ENCODE measurements around the gene MSL1.

Gene MSL1

DNA sequence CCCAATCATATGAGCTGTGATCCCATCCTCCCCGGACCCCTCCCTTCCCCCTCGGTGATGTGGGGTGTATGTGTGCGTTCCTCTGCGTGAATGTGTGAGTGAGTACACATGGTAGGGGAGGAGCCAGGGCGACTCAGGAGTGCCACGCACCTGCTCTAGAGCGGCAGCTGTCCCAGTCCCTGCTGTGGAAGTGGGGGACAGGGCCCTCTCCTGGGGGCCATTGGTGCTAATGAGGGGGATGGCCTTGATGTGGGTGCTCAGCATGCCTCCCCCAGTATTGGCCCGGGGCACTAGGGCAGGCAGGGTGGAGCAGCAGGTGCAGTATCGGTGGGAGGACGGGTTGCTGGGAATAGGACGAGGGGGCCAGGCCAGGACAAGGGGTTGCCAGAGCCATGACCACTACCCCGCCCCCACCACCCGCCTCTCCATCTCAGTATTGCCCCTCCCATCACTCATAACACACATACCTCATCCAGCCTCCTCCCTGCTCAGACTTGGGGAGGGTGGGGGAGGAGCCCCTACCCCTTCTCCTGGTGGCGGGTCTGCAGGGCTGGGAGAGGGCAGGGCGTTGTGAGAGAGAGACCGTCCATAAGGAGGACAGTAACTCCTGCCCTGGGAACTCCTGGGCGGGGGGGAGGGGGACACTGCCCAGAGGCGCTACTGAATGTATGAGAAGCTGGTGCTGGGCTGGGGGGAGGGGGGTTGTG is 29.9 kb upstream of the MSL1 start:
- DNase-seq (ENCODE audit: low spot score): no peak

DNA sequence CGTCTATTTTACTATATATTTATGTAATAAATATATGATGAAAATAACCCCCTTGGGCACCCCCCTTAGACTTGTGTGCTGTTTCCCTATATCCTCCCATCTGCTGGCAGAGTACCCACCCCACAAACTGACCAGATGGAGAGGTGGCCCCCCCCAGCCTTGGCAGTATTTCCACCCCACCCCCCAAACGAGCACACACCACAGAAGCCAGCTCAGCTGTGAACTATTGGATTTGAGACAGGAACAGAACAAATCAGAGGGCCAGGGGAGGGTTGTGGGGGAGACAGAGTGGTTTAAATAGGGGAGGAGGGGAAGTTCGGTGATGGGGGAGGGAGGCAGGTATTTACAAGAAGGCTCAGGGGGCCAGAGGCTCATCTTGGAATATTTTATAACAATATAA is 29.2 kb upstream of the MSL1 start:
- peak; percentile 82 for DNase-seq (ENCODE audit: low spot score)

DNA sequence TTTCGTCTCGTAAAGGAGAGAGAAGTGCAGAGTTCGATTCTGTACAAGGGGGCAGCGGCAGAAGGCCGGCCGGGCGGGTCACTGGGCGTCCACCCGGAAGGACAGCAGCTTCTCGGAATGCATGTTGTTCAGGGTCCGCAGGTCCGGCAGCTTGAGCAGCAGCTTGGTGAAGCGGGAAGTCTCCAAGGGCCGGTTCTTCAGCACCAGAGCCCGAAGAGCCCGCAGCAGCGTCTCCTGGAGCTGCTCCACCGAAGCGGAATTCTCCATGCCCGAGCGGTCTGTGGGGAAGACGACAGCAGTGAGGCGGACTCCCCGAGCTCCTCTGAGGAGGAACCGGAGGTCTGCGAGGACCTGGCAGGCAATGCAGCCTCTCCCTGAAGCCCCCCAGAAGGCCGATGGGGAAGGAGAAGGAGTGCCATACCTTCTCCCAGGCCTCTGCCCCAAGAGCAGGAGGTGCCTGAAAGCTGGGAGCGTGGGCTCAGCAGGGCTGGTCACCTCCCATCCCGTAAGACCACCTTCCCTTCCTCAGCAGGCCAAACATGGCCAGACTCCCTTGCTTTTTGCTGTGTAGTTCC is 28.7 kb upstream of the MSL1 start:
- no peak for DNase-seq (ENCODE audit: low spot score)

DNA sequence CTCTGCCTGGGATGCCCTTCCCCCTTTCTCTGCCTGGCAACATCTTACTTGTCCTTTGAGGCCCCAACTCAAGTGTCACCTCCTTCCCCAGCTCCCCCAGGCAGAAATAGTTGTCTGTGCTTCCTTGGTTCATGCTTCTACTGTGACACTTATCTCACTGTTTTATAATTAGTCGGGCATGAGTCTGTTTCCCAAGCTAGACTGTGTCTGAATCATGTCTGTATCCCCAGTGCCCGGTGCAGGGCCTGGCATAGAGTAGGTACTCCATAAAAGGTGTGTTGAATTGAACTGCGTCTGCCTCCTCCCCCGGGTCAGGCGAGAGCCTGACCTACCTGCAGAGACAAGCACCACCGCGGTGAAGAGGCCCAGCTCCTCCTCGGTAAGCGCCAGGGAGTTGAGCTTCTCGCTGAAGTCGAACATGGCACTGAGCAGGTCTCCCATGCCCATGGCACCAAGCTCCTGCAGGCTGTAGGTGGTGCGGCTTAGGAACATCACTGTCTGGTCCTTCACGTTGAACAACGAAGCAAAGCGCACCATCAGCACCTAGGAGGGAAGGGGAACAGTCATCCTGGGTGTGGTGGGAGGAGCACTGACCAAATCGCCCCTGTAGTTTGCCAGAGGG is 28.1 kb upstream of the MSL1 start:
- peak; percentile 14 for DNase-seq (ENCODE audit: low spot score)

DNA sequence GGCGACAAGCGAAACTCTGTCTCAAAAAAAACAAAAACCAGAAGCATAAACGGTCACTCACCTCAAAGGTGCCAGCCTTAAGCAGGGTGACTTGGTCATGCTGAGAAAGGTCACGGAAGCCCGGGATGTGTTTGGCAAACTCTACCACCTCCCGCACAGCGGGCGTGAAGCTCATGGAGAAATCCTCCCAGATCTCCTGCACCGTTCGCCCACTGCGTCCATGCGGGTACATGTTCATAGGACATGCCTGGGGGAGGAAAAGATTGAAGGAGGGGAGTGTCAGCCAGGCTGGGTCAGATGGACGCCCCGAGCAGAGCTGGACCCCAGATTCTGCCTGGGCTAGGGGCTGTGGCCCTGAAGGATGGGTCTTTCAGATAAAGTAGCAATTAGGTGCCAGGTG is 26.9 kb upstream of the MSL1 start:
- DNase-seq (ENCODE audit: low spot score): no peak

DNA sequence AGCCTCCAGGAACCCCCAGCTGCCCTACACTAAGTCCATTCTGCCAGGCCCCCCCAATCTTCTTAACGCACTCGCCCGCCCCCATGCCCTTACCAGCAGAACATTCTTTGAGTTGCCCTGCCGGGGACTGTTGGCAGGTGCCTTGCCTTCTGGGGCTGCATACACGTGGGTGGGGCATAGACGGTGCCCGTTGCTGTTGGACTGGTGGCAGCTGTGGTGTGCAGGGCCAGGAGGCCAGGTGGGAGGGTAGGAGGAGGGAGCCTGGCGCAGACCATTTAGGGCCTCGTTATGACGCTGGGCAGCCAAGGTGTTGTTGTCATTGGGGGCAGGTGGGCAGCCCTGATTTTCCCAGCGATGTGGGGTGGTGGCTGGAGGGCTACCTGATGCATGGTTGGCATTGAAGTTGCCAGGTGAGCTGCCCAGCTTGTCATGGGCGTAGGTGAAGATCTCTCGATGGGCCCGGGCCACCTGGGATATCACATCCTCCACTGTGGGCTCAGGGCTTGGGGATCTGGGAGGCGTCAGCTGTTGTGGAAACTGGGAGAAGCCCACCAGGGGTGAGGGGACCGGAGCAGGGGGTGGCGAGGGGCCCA is 26.3 kb upstream of the MSL1 start:
- no peak for DNase-seq (ENCODE audit: low spot score)

DNA sequence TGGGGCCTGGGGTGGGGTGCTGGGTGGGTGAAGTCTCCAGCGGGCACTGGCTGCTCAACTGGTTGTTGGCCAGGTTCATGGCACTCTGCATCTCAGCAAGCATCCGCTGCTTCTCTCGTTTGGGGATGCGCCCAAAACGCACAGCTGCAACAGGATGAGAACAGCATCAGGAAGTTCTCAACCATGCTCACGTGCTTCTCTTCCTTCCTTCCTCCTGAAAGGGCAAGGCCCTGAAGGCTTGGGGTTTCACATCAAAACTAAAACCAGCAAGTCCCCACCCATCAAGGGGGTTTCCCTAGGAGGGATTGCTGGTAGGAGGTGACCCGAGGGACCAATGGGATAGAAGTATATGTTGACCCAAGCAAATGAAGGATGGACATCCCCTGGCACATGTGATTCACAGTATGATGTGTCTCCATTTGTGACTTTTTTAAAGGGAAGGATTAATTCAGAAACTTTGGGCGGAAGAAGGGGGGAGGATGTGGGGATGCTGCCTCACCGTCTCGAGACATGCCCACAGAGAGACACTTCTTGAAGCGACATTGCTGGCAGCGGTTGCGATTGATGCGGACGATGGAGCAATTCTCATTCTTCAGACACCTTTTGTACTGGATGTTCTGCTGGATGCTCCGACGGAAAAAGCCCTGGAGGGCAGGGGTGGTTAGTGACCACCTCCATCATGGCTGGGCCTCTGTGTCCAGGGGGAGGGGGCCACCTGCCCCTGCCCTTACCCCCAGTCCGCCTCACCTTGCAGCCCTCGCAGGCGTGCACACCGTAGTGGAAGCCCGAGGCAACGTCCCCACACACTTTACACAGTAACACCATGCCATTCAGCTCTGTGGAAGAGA is 25.6 kb upstream of the MSL1 start:
- DNase-seq (ENCODE audit: low spot score): peak; percentile 53

DNA sequence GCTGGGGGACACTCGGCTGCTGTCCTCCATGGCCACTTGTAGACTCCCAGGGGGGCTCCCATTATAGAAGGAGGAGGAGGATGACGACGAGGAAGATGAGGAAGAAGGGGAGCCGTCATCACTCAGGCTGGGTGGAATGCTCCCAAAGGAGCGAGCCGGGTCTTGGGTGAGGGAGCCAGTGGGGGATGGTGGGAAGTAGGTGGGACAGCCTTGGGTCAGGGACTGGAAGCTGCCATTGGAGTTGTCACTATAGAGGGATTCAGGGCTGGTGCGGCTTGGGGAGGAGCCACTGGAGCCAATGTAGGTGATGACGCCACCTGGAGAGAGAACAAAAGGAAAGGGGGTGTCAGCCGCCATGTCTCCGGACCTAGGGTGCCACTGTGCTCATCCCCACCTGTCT is 24.7 kb upstream of the MSL1 start:
- no peak for DNase-seq (ENCODE audit: low spot score)

DNA sequence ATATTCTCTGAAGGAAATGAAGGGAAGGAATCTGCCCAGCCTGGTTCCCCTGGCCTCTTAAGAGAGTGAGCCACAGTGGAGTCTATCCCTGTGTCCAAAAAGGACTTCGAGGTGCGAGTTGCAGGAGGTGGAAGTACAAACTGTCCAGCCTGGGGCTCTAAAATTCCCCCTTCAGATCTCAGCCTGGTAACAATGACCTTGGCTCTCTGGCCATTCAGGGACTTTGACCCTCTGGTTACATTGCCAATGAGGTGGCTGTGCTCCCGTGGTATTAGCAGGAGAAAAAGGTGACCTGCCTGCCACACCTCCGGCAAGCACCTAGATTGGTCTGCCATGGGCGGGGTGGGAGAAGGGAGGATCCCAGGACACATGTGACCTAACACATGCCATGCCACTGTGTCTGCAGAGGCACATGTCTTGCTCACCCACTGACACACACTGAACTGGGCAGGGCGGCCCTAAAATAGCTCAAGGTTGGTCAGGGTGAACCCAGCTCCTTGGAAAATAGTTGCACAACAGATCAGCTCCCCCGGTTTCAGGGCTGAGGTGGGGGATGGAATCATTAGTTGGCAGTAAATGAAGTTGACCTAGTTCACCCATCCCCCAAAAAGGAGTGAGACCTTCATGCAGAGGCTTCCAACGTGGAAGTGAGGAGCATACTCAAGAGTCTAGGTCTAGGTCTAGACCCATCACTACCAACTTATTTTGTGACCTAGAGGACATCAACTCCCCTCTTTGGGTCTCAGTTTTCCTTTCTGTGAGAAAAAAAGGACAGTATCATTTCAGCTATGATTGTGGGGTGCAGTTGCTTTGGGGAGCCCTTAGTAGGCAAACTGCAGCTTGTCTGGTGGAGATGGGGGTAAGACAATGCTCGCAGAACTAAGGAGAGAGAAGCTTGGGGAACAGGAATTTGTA is 23.6 kb upstream of the MSL1 start:
- DNase-seq (ENCODE audit: low spot score): no peak

DNA sequence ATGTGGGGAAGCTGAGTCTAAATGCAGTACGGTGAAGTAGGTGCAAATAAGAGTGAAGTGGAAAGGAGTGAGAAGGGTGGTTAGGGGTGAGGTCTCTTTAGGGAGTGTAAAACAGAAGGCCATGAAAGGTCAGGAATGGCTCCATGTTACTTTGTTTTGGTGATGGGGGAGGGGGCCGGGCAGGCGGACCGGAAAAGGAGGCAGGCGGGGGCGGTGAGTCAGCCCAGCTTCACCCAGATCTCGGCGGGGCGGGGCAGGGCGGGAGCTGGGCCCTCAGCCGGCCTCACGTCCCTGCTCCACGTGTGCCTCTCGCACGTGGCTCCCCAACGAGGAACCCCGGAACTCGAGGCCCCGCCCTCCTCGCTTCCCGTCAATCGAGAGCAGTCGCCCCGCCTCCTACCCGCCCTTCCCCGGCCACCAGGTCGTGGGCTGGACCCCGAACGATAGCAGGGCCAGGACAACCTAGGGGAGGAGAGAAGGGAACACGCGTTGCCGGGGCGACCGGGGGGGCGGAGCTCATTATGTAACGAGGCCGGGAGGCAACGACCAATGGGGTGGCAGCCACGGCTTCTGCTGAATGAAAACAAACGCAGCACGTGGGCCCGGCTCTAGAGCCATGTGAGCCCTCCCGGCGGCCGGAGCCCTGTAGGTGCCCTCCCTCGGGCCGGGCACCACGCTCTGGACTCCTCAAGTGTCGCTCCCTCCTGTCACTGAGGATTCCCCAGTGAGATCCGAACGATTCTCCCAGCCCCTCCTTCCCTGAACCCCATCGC is 22.7 kb upstream of the MSL1 start:
- DNase-seq (ENCODE audit: low spot score): peak; percentile 97

DNA sequence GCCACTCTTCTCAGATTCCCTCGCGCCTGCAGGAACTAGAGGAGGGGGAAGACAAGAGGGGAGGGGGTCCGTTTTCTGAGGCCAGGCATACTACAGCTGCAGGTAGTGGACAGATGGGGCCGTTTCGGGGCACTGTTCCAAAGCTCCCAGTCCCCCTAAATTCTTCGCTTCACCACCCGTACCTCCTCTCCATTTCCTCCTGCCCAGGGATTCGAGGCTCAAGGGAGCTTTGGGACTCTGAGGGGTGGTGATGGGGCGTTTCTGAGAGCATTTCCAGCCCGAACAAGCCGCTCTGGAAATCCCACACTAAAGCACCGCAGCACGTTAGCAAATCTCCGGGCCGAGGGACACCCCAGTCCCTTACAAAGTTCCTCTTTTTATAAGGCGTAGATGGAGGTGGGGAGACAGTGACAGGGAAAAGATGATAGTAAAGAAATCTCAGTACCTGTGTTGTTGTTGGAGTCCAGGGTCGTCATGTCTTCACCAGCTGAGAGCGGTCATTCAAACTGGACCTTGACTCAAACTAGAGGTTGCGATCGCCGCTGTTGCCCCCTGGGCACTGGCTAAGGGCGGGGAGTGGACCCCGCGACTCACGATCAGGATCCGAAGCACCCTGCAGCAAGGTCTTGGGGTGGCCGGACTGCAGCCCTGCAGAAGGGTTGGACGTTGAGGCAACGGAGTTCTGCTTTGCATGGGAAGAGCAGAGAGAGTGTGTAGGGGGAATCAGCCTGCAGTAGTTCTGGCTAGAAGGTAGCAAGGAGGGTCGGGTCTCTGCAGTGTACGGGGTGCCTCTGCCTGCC is 22.0 kb upstream of the MSL1 start:
- no peak for DNase-seq (ENCODE audit: low spot score)

DNA sequence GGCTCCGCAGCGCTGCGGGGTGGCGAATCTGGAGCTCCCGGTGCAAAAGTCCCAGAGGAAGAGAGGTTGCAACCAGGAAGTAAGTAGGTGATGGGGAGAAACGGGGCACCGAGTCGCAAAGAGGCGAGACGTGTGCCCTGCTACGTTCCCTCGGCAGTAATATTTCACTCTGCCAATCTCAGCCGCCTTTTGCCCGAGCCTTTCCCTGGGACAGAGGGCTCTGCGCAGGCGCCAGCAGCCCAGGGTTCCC is 21.4 kb upstream of the MSL1 start, which contains the start of gene NR1D1:
TSS of gene NR1D1 (minus strand) at position 171 of the 250 bp plus-strand sequence. CDS start 495 bp downstream, outside the sequence.
- DNase-seq (ENCODE audit: low spot score): no peak

DNA sequence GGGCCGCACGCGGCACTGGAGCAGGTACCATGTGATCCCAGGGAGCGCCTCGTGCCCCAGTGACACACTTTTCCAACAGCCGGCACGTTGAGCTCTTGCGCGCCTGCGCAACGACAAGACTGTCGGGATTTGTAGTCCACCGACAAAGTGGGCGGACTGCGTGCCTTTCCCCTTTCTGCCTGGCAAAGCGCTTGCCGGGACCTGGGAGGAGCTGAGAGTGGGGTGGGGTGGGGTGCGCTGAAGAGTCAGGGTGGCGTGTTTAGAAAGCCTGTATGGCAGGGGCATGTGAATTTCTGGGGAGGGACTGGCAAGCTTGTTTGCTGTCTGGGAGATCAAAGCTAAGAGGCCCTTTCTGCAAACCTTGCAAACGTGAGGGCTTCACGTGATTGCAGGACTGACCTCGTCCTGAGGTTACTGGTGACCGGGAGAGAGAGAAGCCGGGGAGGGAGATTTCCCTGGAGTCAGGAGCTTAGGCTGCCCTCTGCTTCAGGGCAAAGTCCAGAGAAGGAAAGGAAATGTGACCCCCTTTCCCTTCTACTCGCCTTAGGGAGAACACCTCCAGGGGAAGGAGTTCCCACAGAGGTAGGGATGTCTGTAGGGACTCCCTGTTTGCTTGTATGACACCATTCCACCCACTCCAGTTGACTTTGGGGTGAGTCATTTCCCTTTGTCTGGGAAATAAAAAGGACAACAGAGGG is 21.0 kb upstream of the MSL1 start:
- peak; percentile 98 for DNase-seq (ENCODE audit: low spot score)

DNA sequence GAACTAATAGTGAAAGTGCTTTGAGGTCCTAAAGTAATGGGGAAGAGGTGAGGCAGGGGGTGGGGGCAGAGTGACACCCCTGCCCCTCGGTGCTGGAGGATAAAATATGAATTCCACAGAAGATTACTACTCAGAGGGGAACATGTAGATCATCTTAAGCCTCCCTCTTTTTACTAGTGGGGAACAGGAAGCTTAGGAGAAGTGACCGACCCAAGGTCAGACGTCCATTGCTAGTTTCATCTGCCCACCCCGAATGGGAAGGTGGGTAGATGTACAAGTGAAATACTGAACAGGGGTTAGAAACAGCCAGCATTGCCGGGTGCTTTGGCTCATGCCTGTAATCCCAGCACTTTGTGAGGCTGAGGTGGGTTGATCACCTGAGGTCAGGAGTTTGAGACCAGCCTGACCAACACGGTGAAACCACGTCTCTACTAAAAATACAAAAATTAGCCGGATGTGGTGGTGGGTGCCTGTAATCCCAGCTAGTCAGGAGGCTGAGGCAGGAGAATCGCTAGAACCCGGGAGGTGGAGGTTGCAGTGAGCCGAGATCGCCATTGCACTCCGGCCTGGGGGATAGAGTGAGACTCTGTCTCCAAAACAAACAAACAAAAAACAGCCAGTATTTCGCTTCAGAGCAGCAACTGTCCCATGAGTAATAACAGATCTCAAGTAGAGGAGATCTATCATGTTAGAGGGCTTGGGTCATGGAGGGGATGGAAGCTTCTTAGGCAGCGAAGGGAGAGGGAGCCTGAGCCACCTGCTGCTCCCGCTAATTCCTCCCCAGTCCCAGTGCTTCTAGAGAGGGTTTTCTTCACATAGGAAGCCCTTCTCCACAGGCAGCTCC is 20.2 kb upstream of the MSL1 start:
- no peak for DNase-seq (ENCODE audit: low spot score)

DNA sequence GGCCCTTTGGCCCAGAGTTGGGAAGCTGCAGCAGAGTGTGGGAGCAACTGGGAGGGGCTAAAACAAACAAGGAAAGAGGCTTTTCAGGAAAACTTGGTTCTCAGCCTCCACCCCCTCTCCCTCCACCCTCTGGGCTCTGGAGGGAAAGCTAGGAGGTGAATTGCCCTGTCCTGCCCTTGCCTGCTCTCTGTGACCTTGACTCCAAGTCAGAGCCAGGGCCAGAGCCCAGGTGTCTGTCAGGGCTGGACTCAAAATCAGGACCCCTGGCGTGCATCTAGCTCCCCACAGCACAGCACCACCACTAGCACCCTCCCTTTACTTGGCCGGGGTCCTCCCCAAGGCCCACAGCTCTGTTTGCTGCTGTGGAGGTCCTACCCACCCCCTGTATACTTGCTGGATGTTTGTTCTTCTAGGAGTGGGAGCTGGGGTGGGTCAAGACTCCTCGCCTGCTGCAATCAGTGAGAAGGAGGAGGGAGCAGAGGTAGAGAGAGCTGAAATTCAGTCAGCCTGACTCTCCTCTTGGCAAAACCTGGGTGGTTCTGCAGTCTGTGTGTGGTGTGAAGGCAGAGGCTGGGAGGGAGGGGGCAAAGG is 18.6 kb upstream of the MSL1 start:
- no peak for DNase-seq (ENCODE audit: low spot score)

DNA sequence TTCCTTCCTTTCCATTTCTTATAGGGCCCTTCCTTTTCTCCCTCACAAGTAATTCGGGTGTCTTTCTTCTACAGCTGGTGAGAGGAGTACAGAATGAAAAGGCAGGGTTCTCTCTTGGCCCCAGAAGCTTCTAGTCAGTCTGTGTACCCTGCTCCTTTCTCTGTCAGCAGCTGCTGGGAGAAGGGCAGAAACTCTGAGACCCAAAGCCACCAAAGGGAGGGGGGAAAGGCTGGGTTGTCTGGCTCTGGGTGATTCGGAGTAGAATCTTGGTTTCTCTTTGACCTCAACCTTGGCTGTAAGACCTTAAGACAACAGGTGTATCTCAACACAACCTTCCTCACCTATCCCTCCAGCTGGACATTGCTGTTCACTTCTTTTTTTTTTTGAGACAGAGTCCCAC is 18.1 kb upstream of the MSL1 start:
- no peak for DNase-seq (ENCODE audit: low spot score)

DNA sequence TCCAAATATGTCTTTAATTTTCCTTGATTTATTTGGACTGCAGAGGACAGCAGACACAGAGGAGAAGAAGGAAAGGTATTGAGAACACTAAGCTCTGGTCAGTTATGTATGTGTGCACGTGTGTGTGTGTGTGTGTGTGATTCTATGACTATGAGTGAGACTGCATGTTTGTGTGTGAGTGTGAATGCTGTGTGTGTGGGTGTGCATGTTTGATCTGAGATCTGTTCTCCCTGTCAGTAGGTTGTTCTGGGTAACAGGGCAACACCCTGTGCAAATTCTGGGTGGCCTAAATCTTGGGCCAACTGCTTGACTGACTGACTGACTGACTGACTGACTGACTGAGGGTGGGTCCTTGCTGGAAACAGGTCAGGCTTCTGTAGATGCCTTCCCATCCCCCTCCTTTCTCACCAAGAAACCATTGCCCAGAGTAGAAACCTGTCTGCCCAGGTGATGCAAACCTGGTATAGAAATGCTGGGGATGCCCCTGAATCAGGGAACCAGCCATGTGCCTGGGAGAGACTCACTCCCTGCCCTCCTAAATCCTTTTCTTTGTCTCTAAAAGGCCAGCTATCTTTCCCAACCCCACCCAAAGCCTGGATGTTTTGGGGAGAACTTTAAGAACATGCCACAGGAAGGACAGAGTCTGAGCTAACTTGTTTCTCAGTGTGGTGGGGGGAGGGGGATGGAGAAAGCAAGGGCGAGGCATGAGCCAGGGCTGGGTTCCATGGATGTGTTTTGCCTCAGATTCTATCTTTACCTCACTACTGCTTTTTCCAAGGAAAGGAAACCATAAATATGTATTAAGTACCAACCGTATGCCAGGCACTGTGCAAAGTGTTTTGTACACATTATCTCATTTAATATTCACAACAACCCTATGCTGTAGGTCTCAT is 16.9 kb upstream of the MSL1 start:
- no peak for DNase-seq (ENCODE audit: low spot score)
